HG03066 (cell line): ENCODE data around the gene STAC2.

Source experiments
- ATAC-seq: cut with Tn5 transposase; IDR thresholded peaks from one replicate; pipeline ENCODE4 v1.9.1; 2021; ENCODE audit warnings: low read depth; ENCODE audit not compliant: unreplicated experiment

The STAC2 gene

DNA sequence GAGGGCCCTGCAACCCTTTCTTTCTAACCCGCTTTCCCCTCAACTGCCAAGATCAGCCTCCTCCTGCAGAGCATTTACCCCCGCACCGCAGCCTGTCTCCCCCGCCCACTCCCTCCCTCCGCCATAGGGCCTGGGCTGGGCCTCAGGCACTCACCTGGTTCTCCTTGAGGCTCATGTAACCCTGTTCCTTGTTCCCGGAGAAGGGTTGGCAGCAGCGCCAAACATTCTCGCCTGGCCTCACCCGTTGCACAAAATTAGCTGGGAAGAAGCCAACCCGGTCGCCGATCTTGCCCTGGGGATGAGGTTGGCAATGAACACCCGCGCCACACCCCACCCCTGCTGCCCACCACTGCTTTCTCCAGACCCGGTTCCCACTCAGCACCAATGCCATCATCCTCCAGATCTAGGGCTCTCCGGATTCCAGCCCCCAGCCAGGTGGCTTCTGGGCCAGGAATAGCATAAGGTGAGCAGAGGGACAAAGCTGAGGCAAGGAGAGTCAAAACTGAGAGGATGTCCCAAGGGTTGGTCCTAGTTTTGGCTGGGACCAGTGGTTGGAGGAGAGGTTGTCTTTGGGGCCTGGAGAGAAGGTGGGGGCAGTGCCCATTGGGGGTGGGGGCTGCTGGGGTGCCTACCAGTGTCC lies 12.8 kb downstream of the STAC2 start:
- ATAC-seq: no peak

DNA sequence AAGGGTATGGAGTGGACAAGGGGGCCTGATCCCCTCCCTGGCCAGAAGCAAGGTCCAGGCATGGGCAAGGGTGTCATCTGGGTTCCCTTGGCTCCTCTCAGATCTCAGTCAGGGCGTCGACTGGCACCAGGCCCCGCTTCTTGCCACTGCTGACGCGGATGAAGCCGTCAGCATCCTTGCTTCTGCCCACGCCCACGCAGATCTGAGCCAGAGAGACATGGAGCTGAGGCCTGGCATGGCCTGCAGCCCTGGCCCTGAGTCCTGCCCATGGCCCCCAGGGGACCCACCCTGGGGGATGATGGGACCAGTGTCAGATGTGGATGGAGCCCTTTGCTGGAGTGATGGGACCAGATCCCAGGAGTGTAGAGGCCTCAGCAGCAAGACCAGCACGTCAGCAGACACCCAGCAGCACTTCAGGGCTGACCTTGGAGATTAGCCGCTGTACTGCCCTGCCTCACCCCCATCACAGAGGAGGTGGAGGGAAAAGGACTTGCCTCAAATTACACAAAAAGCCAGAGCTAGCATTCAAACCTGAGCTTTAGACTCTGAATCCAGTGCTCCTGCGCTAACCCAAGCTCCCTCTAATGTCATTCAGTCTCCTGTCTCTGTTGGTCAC lies 13.4 kb downstream of the STAC2 start:
- ATAC-seq: no peak

DNA sequence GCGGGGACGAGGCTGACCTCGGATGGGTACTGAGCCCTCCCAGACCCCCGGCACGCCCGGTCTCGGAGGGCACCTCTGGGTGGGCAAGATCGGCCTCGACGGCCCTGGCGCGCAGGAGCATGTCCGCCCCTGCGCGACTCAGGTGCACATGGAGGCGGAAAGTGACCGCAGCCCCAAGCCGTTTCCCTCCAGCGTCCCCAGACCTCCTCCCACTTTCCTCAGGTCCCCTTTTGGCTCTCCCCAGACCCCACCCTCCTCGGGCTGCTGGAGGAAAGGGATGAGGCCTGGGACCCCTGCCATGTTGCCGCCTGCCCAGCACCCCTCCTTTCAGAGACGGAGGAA lies 15.7 kb downstream of the STAC2 start:
- ATAC-seq: no peak

DNA sequence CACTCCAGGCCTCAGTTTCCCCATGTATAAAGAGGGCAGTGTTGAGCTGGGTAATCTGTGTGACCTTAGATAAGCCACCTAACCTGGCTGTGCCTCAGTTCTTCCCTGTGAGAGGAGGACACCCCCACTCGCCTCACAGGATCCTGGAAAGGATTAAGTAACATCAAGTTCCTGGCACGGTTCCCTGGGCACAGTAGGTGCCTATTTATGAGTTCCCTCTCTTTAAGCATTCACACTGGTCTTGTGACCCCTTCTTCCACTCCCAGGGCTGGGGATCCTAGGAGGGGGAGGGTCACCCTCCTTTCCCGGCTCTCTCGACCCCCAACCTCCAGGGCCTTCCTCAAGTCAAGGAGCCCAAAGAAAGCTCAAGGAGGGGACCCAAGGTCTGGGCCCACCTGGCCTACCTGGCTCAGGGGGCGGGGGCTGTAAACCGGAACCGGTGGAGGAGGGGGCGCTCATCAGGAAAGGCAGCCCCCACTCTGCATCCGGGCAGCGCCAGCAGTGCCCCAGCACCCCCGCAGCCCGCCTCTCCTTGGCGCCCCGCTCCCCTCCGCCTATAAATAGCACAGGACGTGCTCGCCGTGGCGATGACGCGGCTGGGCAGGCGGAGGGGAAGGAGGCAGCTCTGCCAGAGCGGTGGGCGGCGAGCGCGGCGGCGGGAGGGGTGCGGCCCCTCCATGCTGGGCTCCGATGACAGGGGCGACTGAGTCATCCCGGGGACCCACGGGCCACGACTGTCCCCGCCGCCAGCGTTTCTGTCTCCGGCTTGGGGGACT lies 16.2 kb downstream of the STAC2 start:
- ATAC-seq: no peak

DNA sequence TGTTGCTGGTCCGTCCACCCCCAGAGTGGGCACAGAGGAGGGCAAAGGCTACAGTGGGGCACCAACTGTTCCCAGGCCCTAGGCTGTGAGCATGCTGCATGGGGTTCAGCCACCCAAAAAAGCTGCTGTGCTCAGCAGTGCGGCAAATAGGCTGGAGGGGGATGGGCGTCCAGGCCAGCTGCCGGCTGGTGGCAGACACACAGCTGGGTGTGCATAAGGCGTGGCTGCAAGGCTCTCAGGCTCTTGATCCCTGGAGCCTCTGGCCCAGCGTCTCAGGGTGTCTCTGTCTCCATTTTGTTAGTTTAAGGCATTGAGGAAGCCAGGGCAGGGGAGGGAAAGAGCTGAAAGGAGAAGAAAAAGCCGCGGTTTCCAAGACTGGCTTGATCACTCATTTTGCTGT lies 16.9 kb downstream of the STAC2 start:
- ATAC-seq: no peak

DNA sequence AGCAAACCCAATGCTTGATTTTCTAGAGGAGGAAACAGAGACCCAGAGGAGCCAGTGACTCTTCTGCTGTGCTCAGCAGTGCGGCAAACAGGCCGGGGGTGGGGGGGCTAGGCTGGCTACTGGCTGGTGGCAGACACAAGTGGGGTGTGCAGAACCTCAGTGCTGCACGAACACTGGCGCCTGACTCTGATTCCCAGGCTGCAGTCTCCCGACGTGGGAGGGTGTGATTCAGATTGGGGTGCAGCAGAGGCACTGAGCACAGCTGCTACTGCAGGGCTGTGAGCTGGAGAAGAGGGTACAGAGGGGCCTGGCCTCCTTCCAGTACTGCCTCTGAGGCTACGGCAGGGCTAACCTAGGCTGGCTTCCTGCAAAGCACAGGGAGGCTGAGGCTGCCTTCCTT lies 17.6 kb downstream of the STAC2 start:
- no peak for ATAC-seq

DNA sequence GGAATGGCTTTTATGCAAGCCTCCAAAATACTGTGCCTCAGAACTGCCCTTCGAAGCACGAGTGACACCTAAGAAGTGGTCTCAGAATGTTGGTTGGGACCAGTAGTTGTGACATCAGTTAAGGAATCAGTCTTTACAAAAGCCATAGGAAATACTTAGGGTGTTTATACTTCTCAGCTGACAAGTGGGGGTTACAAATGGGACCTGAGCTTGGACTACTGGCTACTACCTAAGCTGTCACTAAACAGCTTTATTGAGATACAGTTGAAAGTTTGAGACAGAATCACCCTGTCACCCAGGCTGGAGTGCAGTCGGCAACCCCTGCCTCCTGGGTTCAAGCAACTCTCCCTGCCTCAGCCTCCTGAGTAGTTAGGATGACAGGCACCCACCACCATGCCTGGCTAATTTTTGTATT lies 20.6 kb downstream of the STAC2 start:
- ATAC-seq: no peak

DNA sequence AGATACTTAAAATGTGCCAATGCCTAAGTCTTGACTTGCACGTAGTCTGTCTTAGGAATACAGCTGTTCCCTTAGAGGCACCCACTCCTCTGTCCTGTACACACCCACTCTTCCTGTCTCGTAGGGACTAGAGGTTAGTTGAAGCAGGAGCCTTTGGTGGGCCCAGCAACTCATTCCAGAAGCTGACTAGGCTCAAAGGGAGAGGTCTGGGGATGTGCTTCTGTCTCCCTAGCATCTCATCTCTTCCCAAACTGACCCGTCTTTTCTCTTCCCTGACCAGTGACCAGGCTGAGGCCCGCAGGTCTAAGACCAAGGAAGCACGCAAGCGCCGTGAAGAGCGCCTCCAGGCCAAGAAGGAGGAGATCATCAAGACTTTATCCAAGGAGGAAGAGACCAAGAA lies 21.5 kb downstream of the STAC2 start:
- ATAC-seq: no peak

DNA sequence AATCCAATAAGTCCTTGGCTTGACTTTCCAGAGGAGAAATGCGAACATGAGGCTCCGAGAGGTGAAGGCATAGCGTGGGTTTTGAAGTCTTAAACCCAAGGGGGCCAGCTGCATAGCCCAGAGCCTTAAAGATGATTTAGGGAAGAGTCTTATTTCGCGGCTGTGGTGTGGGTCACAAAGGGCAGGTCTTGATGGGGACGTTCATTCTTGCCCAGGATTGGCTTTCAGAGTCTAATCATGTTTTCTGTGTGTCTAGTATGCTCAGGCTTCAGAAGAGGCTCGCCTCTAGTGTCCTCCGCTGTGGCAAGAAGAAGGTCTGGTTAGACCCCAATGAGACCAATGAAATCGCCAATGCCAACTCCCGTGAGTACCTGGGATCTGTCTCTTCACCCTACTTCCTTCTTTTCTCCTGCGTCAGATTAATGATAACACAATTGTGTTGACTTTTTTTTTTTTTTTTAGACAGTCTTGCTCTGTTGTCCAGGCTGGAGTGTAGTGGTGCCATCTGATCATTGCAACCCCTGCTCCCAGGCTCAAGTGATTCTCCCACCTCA lies 24.7 kb downstream of the STAC2 start:
- no peak for ATAC-seq

DNA sequence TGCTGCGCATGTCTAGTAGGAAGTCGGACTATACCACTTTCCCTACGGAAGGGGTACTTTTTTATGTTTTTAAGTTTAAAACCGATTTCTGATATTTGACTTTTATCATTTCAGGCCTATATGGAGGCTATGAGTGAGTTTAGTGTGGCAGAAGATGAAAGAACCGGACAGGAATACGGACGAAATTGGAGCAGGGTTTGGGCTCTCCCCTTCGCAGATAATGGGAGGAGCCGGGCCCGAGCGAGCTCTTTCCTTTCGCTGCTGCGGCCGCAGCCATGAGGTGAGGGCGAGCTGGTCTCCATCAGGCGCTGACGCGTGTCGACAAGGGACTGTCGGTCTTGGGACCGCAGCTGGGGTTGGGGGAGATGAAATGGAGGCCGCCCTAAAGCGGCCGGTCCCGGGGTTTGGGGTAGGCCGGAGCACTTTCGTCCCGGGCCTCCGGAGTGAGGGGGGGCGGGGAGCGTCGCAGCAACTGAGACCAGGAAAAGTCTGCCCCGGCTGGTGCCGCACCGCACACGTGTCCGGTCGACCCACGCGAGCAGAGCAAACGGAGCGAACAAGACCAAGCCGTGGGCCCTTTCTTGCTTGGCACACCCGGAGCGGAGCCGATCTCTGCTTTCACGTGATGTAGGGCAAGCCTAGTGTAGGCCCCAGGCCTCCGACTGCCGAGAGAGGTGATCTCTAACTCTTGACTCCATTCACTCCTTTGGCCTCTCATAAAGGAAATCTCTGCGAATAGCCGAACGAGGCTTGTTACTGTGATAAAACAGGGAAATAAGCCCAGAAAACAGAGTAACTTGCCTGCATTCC lies 25.5 kb downstream of the STAC2 start, which contains the start of gene RPL19:
Gene RPL19 (plus strand): TSS at position 214 of the 810 bp plus-strand sequence. CDS start 62 bp downstream, at position 276.
- ATAC-seq: no peak

DNA sequence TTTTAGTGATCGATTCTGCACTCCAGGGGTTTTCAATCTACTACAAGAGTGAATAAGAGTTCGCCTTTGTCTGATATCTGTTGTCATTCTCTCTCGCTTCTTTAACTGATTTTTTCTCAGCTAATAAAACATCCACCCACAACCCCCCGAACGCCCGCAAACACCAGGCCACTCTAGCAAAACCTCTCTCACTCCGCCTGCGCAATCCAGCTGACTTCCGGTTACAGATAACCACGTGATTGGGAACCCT lies 26.0 kb downstream of the STAC2 start:
- ATAC-seq: no peak

DNA sequence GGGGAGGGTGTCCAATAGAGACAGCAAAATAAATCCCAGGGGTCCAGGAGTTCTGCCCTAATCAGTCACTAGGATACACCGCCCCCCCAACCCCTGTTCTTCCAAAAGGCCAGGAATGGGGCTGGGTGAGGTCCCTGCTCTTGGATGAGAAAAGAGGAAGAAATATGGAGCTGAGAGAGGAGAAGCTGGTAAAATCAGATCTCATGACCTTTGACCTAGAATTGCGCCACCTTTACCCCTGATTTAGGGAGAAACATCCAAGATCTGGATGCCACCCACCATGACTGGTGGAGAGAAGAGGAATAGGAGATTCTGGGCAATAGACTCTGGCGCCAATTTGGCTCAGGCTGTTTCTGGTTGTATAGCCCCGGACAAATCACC lies 27.6 kb downstream of the STAC2 start:
- no peak for ATAC-seq

DNA sequence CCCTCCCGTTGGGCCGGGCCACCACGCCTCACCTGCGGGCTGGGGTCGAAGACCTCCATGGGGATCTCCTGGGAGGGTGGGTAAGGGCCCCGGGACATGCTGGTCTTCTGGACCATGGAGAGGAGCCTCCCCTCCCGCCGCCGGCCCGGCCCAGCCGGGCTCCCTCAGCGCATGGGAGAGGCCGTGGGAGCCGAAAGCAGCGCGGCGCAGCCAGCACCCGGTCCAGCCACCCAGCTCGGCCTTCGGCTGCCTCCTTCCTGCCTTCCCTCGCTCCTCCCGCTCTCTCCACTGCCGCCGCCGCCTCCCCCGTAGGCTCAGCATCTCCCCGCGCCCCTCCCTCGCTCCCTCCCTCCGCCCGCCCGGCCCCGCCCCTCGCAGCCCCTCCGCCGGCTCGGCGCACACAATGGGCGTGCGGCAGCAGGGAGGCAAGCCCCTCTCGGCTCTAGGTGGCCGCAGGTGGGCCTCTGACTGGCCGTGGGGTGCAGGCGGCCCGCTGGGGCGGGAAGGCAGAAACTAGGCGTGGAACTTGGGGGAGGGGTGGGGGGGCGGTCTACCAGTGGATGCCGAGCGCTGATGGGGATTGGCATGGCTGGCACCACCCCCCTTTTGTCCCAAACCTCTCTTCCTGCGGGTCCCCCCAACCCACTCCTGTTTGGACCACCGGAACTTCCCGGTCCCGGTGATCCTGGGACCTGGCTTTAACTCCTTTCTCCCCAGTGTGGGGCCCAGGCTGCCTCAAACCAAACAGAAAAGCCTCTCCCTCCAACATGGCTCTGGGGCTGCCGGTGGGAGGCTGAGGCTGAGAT lies 28.2 kb downstream of the STAC2 start, which contains the start of gene CACNB1:
Gene CACNB1 (minus strand): TSS at position 290 of the 806 bp plus-strand sequence. CDS start 174 bp downstream, at position 116.
- ATAC-seq: no peak

DNA sequence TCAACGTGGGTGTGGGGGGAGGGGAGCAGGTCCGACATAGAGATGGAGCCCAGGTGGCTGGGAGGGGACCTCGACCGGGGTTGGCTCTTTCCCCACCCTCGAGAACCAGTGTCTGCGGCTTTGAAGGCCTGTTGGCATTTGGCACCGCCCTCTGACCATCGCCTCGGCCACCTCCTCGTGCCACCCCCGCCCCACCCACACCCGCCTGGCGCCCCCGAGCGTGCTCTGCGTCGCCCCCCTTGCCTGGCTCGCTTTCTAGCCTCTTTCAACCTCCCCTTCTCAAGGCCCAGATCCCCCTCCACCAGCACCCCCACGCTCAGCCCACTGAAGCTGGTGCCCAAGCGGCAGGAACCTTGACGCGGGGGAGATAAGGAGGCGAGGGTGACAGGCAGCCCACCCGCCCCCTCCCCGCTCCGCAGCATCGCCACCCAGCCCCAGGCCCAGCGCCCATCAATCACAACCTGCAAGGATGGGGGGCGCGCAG lies 28.9 kb downstream of the STAC2 start:
- ATAC-seq: no peak

DNA sequence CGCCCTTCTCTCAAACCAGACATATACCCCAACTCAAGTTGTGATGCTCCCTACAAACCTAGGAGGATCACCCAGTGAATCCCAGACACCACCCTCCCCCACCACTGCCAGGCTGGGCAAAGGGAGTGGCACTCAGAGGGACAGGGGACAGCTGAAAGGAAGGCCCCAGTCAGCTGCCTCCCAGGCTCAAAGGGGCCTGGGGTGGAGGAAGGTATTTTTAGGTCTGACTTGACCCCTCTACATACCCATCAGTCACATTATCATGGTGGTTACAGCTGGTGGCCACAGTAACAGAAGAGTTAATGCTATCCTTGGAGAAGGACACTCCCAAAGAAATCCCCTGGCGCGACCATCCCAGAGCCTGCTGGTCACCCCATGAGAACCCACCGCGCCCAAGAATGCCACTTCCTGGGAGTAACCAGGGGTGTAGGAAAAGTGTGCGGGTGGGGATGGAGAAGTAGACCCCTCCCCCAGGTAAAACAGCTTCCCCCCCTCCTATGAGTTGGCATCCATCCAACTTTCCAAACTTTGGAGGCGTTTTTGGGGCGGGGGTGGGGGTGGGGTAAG lies 29.4 kb downstream of the STAC2 start:
- no peak for ATAC-seq

DNA sequence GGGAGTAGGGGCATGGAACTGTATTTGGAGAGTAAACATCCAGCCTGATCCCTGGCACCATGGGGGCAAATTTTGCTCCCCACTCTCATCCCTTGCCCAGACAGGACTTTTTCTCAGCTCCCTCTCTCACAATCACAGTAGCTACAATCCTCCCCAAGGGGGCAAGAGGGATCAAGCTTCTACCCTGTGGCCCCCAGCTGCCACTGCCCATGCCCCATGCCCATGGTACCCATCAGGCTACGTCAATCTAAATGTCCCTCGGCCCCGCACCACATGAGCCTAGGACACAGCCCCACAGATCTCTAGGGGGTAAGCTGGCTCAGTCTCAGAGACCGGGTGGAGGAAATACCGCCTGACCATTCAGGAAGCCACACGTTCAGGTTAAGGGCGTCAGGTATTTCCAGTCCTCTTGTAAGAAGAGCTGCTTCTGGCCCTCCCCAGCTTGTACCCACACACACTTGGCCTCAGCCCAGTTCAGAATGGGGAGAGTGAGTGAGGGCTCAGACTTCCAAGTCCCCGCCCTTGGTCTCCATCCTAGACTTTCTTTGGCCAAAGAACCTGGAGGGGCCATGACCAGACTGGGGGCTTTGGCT lies 30.1 kb downstream of the STAC2 start:
- no peak for ATAC-seq

DNA sequence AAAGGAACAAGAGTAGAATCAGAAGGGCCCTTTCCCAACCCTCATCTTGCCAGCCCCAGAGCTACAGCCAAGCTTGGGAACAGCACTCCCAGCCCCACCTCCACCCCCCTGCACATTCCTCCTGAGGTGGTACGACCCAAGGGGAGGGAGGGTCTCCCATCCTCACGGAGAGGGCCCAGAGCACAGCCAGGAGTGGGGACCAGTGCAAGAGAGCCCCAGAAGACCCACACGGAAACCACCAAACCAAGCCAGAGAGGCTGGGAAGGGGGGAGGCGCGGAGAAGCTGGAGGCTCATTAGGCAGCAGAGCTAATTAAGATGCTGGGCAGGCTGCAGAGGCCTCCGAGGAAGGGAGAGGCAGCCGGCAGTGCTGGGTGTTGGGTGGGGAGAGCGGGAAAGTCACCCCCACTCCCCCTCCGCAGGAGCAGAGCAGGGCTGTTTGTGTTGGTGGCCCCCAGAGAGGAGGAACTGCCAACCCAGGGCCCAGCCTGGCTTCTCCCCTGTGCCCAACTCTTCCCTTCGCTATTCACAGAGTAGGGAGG lies 30.7 kb downstream of the STAC2 start:
- no peak for ATAC-seq

DNA sequence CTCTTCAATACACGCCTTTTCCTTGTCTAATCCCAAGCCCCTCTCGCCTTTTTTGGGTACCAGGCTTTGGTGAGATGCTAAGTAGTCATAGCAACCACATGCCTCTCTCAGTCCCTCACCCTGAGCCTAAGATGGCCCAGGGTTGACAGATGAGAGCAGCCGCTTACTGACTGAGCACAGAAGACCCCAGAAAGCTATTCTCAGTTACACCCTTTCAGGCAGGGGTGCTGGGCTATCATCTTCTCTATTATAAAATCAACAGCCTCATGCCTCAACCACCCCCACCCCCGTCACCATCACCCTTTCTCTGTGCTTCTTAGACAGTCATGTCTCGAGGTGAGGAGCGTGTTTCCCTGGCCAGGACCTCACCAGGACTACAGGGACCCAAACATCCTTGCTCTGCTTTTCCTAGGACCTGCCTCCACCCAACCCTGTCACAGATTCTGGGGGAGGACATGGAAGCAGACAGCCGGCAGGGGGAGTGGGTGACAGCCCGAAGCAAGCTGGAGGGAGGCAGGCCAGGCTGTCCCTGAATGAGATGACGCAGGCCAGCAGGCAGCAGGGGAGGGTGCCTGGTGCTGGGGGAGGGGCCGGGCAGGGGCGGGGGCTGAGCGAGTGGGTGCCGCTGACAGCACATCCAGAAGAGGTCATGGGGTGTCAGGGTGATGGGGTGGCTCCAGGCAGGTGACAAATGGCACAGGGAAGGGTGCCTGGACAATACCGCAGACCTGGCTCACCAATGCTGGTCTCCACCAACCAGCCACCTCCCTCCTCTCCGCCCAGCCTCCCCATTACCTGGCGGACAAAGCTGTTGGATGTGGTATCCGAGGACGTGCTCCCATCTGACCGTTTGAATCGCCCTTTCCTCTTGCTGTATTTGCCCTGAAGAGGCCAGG lies 31.4 kb downstream of the STAC2 start:
- ATAC-seq: no peak
